GM23338 (cell line): ENCODE data around the gene COL6A3. TPM values are rescaled to one million over a fixed set of nuclear protein-coding genes. Genes with fewer than 3 reads are reported as not detected.

Source experiments
- ATAC-seq: fragments of 200-7000 bp; cut with Tn5 transposase; 3 replicates; pipeline ENCODE4 v1.9.1; 2020
- DNase-seq: peaks from one replicate; pipeline ENCODE4 v3.0.0-alpha.2; 2015; ENCODE audit warnings: low spot score
- H2AFZ ChIP-seq: fragments of 200-600 bp; sonication (generic); 2 replicates; pipeline ENCODE4 v1.8.0; 2016; ENCODE audit warnings: antibody characterized with exemption, mild to moderate bottlenecking, moderate library complexity
- H3F3A ChIP-seq: fragments of 200-600 bp; sonication (generic); replicated peaks from 2 replicates; pipeline ENCODE4 v1.8.0; 2017; ENCODE audit warnings: antibody characterized with exemption, mixed run types, low read depth
- H3K27ac ChIP-seq: fragments of 200-600 bp; sonication (generic); 2 replicates; pipeline ENCODE4 v1.6.1; 2016; ENCODE audit warnings: low read depth
- H3K27me3 ChIP-seq: fragments of 200-600 bp; sonication (generic); 2 replicates; pipeline ENCODE4 v1.8.0; 2016; ENCODE audit warnings: mild to moderate bottlenecking, mixed run types, moderate library complexity; ENCODE audit not compliant: insufficient read depth
- H3K36me3 ChIP-seq: fragments of 200-600 bp; sonication (generic); 2 replicates; pipeline ENCODE4 v1.8.0; 2016; ENCODE audit warnings: mild to moderate bottlenecking; ENCODE audit not compliant: insufficient read depth
- H3K4me1 ChIP-seq: fragments of 200-600 bp; sonication (generic); 2 replicates; pipeline ENCODE4 v1.8.0; 2016; ENCODE audit warnings: mild to moderate bottlenecking, moderate library complexity; ENCODE audit not compliant: insufficient read depth
- H3K4me2 ChIP-seq: fragments of 200-600 bp; sonication (generic); 2 replicates; pipeline ENCODE4 v1.7.1; 2017; ENCODE audit warnings: mixed run types
- H3K4me3 ChIP-seq: fragments of 200-600 bp; sonication (generic); 2 replicates; pipeline ENCODE4 v1.6.1; 2016; ENCODE audit warnings: mixed run types
- H3K79me2 ChIP-seq: fragments of 200-600 bp; sonication (generic); replicated peaks from 2 replicates; pipeline ENCODE4 v1.8.0; 2017; ENCODE audit warnings: mild to moderate bottlenecking; ENCODE audit not compliant: insufficient read depth
- H3K9me2 ChIP-seq: fragments of 200-600 bp; sonication (generic); 2 replicates; pipeline ENCODE4 v1.8.0; 2017; ENCODE audit not compliant: insufficient read depth
- H4K20me1 ChIP-seq: fragments of 200-600 bp; sonication (generic); replicated peaks from 2 replicates; pipeline ENCODE4 v1.8.0; 2017; ENCODE audit warnings: mild to moderate bottlenecking; ENCODE audit not compliant: insufficient read depth
- H3K27ac Mint-ChIP-seq: 2 replicates; pipeline ENCODE4 v1.8.0; 2020; ENCODE audit warnings: inconsistent platforms, mild to moderate bottlenecking, moderate library complexity, mixed read lengths
- H3K27me3 Mint-ChIP-seq: 3 replicates; pipeline ENCODE4 v1.8.0; 2022; ENCODE audit warnings: low read depth, mild to moderate bottlenecking, moderate library complexity, mixed read lengths, inconsistent platforms; ENCODE audit not compliant: insufficient read depth, poor library complexity
- H3K36me3 Mint-ChIP-seq: 3 replicates; pipeline ENCODE4 v1.8.0; 2021; ENCODE audit warnings: low read depth, mild to moderate bottlenecking, inconsistent platforms, moderate library complexity, mixed read lengths
- H3K4me1 Mint-ChIP-seq: 3 replicates; pipeline ENCODE4 v1.8.0; 2020; ENCODE audit warnings: mild to moderate bottlenecking, inconsistent platforms, mixed read lengths
- H3K4me3 Mint-ChIP-seq: 3 replicates; pipeline ENCODE4 v1.8.0; 2021; ENCODE audit warnings: moderate library complexity, mild to moderate bottlenecking, inconsistent platforms, mixed read lengths
- H3K9me3 Mint-ChIP-seq: 3 replicates; pipeline ENCODE4 v1.8.0; 2020; ENCODE audit warnings: moderate library complexity, mild to moderate bottlenecking, inconsistent platforms, mixed read lengths
- CREB1 ChIP-seq: fragments of 250-450 bp; sonication (Bioruptor Pico); IDR thresholded peaks from 2 replicates; pipeline ENCODE4 v1.5.0; 2020; ENCODE audit warnings: low read depth, mild to moderate bottlenecking, moderate library complexity
- CTCF ChIP-seq, 2 experiments: fragments of 200-600 bp in 1 of 2; sonication (generic) in 1 of 2; conservative IDR thresholded peaks; 2 replicates each; pipeline versions ENCODE4 v1.5.1 to v1.6.1; 2016 to 2017; ENCODE audit warnings: antibody characterized with exemption in 2 of 2, low read depth in 2 of 2, mild to moderate bottlenecking in 2 of 2, moderate library complexity in 1 of 2
- ETS1 ChIP-seq: IDR thresholded peaks from 2 replicates; pipeline ENCODE4 v1.6.1; 2016; ENCODE audit warnings: antibody characterized with exemption
- EZH2 ChIP-seq: fragments of 200-600 bp; sonication (generic); IDR thresholded peaks from one replicate; pipeline ENCODE4 v1.8.0; 2017; ENCODE audit warnings: antibody characterized with exemption, mild to moderate bottlenecking, low read depth; ENCODE audit not compliant: unreplicated experiment
- EZH2phosphoT487 ChIP-seq: fragments of 200-600 bp; sonication (generic); IDR thresholded peaks from one replicate; pipeline ENCODE4 v1.8.1; 2018; ENCODE audit warnings: antibody characterized with exemption; ENCODE audit not compliant: unreplicated experiment
- JUNB ChIP-seq: IDR thresholded peaks from one replicate; pipeline ENCODE4 v1.6.1; 2016; ENCODE audit warnings: antibody characterized with exemption; ENCODE audit not compliant: unreplicated experiment
- NANOG ChIP-seq: IDR thresholded peaks from 2 replicates; pipeline ENCODE4 v1.6.1; 2016; ENCODE audit warnings: antibody characterized with exemption, borderline replicate concordance
- POLR2AphosphoS5 ChIP-seq: IDR thresholded peaks from 2 replicates; pipeline ENCODE4 v1.6.1; 2016; ENCODE audit warnings: antibody characterized with exemption, low read depth
- REST ChIP-seq: IDR thresholded peaks from one replicate; pipeline ENCODE4 v1.6.1; 2018; ENCODE audit warnings: antibody characterized with exemption; ENCODE audit not compliant: unreplicated experiment
- STAT1 ChIP-seq: IDR thresholded peaks from one replicate; pipeline ENCODE4 v1.6.1; 2016; ENCODE audit warnings: antibody characterized with exemption; ENCODE audit not compliant: unreplicated experiment
- ZNF114 ChIP-seq: fragments of 250-450 bp; sonication (Bioruptor Pico); IDR thresholded peaks from 2 replicates; pipeline ENCODE4 v1.5.0; 2020; ENCODE audit warnings: mild to moderate bottlenecking, moderate library complexity
- ZNF331 ChIP-seq: fragments of 250-450 bp; sonication (Bioruptor Pico); IDR thresholded peaks from 2 replicates; pipeline ENCODE4 v1.5.0; 2020; ENCODE audit warnings: low read depth, mild to moderate bottlenecking, moderate library complexity
- ZNF462 ChIP-seq: fragments of 250-450 bp; sonication (Bioruptor Pico); IDR thresholded peaks from 2 replicates; pipeline ENCODE4 v1.5.0; 2020; ENCODE audit warnings: mild to moderate bottlenecking, moderate library complexity
- polyA plus RNA-seq: library from polyadenylated mRNA; unstranded; fragments of >200 nt; fragmentation: Nextera tagmentation; extraction: Ambion mirVana; gene quantifications from 2 replicates; pipeline ENCODE4 v1.2.1, GENCODE V29; 2016
- total RNA-seq: library from RNA; depleted of rRNA; stranded (reverse); fragments of >200 nt; shearing (Covaris generic); gene quantifications from 2 replicates; pipeline ENCODE4 v1.2.3, GENCODE V29; 2014

COL6A3 gene
- total and polyA plus RNA-seq, 2 experiments from 2014 or later: 1.2 to 7.3 TPM

- Histone ChIP-seq H3F3A (no peaks in the 10 kb centered on the region), H2AFZ (no peak overlapping the region), H4K20me1 (no peaks in the 10 kb centered on the region), H3K27me3 (no peaks in the 10 kb centered on the region), H3K36me3 (no peaks in the 10 kb centered on the region), H3K4me2 (no peak overlapping the region), H3K9me2 (peaks cover 4% of the 10 kb centered on the region), H3K4me3 (no peak overlapping the region), H3K4me1 (no peaks in the 10 kb centered on the region), H3K79me2 (no peaks in the 10 kb centered on the region), H3K27ac (no peak overlapping the region)
- no peak overlapping the region for H3K27ac Mint-ChIP-seq
- no peak overlapping the region for H3K4me3 Mint-ChIP-seq
- H3K36me3 Mint-ChIP-seq: no peaks in the 10 kb centered on the region
- ATAC-seq (no peak), DNase-seq (no peak)
- no peaks in the 10 kb centered on the region for H3K9me3 Mint-ChIP-seq
- H3K4me1 Mint-ChIP-seq: peaks cover 4% of the 10 kb centered on the region; the same call in 2 of the 3 replicates
- peaks cover 5% of the 10 kb centered on the region for H3K27me3 Mint-ChIP-seq
- TF ChIP-seq EZH2phosphoT487 (no peak), ZNF114 (CRISPR knock-in tag) (no peak), EZH2 (no peak), CREB1 (no peak), JUNB (no peak), CTCF (conservative IDR thresholded peaks at IDR 0.05; ENCODE audit: low read depth in 2 of 2) (no peak), ZNF331 (CRISPR knock-in tag) (no peak), REST (no peak), ETS1 (no peak), ZNF462 (CRISPR knock-in tag) (no peak), STAT1 (no peak), POLR2AphosphoS5 (no peak), NANOG (no peak)
Observed at GRCh38 chr2:237315829-237316225, 98.1 kb downstream of the COL6A3 start.
